Activated B cell treated with CpG ODN at 0.5 μM for 24 hours (primary cell): ENCODE results near the gene PRR30. TPM values are rescaled to one million over a fixed set of nuclear protein-coding genes. Genes with fewer than 3 reads are reported as not detected.

Experiments used
- ATAC-seq: fragments of 200-7000 bp; cut with Tn5 transposase; one replicate; pipeline ENCODE4 v1.10.0; 2021; ENCODE audit warnings: low read depth, mild to moderate bottlenecking, moderate library complexity
- CTCF ChIA-PET: fragments of 350-600 bp; sonication (Branson Sonifier 250); formaldehyde crosslinking; loops from one replicate; lab custom pipeline; 2021; ENCODE audit warnings: antibody characterized with exemption; lab: Charles Lee
- POLR2A ChIA-PET: fragments of 350-600 bp; sonication (Branson Sonifier 250); formaldehyde crosslinking; loops from one replicate; lab custom pipeline; 2021; ENCODE audit warnings: antibody characterized with exemption; lab: Charles Lee
- DNase-seq: peaks from one replicate; pipeline ENCODE4 v3.0.0; 2022
- H3K27ac Mint-ChIP-seq: one replicate; pipeline ENCODE4 v1.8.0; 2020; ENCODE audit warnings: mixed read lengths
- H3K27me3 Mint-ChIP-seq: one replicate; pipeline ENCODE4 v1.8.0; 2021; ENCODE audit warnings: mixed read lengths
- H3K36me3 Mint-ChIP-seq: one replicate; pipeline ENCODE4 v1.8.0; 2021; ENCODE audit warnings: low read depth, mixed read lengths
- H3K4me1 Mint-ChIP-seq: one replicate; pipeline ENCODE4 v1.8.0; 2021; ENCODE audit warnings: mixed read lengths
- H3K4me3 Mint-ChIP-seq: one replicate; pipeline ENCODE4 v1.8.0; 2020; ENCODE audit warnings: mild to moderate bottlenecking, mixed read lengths
- H3K9me3 Mint-ChIP-seq: one replicate; pipeline ENCODE4 v1.8.0; 2020; ENCODE audit warnings: mixed read lengths
- intact Hi-C: fragments of 100-400 bp; cut with micrococcal nuclease; formaldehyde crosslinking; loops from one replicate; pipeline ENCODE4 v1.15.1; 2024
- total RNA-seq: library from RNA; stranded (reverse); gene quantifications from 2 replicates; pipeline ENCODE4 v1.2.3, GENCODE V29; 2022
- TF ChIP-seq, protein P1 (sequence below): fragments of 200-600 bp; IDR thresholded peaks from one replicate; pipeline ENCODE4 v1.8.0; 2022; ENCODE audit warnings: antibody characterized with exemption, mild to moderate bottlenecking

Gene PRR30
- total RNA-seq, 1 donor from 2014 or later: not detected

DNA sequence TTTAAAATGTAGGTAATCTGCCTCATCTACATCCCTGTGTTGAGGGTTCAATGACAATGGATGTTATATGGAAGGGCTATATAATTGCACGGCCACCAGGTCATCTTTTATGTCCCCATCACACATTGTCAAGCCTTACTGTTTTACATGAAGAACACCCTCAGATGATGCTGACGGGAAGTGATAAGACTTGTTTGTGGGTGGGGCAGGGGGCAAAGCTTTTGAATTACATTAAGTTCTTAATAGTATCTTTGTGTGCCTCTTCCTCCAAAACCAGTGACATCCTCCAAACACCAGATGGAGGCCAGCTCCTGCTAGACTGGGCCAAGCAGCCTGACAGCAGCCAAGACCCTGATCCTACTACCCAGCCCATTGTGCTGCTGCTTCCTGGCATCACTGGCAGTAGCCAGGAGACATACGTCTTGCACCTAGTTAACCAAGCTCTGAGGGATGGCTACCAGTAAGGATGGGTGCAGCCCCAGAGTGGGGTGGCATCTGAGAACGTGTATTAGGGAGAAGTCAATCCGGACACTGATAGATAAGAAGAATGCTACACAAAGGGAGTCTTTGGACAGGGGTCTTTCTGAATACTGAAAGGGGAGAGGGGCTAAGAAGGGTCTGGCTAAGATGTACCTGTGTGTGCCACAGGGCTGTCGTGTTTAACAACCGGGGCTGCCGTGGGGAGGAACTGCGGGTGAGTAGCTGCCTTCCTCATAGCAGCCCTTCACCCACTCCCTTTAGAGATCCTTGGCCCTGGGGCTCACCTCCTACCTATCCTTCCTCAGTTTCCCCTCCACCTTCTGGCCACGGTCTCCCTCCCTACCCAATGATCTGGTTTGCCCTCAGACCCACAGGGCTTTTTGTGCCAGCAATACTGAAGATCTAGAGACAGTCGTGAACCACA is 10.3 kb downstream of the PRR30 start:
- Mint-ChIP-seq H3K4me3 (no peak overlapping the region), H3K27ac (no peak overlapping the region), H3K4me1 (peaks cover 15% of the 10 kb centered on the region), H3K9me3 (no peaks in the 10 kb centered on the region), H3K36me3 (peaks cover 40% of the 10 kb centered on the region), H3K27me3 (no peaks in the 10 kb centered on the region)
- CTCF ChIA-PET: interaction anchor here (0.8 kb wide), 1 partner anchor 31 kb away, joined by 3 read pairs; no protein-coding TSS in a partner anchor
- TF ChIP-seq, protein P1, sequence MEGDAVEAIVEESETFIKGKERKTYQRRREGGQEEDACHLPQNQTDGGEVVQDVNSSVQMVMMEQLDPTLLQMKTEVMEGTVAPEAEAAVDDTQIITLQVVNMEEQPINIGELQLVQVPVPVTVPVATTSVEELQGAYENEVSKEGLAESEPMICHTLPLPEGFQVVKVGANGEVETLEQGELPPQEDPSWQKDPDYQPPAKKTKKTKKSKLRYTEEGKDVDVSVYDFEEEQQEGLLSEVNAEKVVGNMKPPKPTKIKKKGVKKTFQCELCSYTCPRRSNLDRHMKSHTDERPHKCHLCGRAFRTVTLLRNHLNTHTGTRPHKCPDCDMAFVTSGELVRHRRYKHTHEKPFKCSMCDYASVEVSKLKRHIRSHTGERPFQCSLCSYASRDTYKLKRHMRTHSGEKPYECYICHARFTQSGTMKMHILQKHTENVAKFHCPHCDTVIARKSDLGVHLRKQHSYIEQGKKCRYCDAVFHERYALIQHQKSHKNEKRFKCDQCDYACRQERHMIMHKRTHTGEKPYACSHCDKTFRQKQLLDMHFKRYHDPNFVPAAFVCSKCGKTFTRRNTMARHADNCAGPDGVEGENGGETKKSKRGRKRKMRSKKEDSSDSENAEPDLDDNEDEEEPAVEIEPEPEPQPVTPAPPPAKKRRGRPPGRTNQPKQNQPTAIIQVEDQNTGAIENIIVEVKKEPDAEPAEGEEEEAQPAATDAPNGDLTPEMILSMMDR: no peak
- ATAC-seq: no peak
- no peak for DNase-seq
- POLR2A ChIA-PET: interaction anchor here (0.6 kb wide), 1 partner anchor 668 kb away, joined by 6 read pairs; no protein-coding TSS in a partner anchor
- intact Hi-C loops: no loop called here

DNA sequence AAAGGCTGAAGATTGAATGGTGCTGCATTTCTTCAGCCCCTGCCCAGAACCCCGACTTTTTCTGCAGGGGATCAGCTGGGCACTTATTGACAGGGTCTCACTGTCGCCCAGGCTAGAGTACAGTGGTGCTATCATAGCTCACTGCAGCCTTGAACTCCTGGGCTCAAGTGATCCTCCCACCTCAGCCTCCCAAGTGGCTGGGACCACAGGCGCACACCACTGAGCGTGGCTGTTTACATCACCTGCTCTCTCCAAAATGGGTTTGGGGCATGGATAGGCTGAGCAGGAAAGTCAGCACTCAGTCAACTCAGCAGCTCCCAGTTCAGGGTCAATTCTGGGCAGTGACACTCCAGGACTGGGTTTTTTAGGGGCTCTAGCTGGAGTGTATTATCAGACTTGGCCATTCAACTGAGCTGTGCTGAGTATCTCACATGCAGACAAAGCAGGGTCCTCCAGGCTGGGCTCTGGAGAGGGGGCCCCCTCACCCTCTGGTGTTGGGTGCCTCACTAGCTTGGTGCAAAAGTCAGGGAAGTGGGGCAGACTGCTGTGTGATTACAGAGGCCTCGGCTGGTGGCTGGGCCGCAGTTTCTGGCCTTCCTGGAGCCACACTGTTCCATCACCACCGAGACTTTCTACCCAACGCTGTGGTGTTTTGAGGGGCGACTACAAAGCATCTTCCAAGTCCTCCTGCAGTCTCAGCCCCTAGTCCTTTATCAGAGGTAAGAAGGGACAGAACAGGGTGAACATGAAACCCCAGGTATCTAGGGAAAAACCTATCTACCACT is 11.1 kb downstream of the PRR30 start:
- intact Hi-C loops: no loop called here
- CTCF ChIA-PET: interaction anchor here (0.8 kb wide), 1 partner anchor 30 kb away, joined by 3 read pairs; no protein-coding TSS in a partner anchor
- Mint-ChIP-seq H3K4me3 (no peak overlapping the region), H3K27ac (no peak overlapping the region), H3K4me1 (peaks cover 12% of the 10 kb centered on the region), H3K9me3 (no peaks in the 10 kb centered on the region), H3K27me3 (no peaks in the 10 kb centered on the region), H3K36me3 (peaks cover 39% of the 10 kb centered on the region)
- POLR2A ChIA-PET: interaction anchor here (0.6 kb wide), 1 partner anchor 667 kb away, joined by 6 read pairs; no protein-coding TSS in a partner anchor
- TF ChIP-seq, protein P1: no peak
- DNase-seq (no peak), ATAC-seq (no peak)

DNA sequence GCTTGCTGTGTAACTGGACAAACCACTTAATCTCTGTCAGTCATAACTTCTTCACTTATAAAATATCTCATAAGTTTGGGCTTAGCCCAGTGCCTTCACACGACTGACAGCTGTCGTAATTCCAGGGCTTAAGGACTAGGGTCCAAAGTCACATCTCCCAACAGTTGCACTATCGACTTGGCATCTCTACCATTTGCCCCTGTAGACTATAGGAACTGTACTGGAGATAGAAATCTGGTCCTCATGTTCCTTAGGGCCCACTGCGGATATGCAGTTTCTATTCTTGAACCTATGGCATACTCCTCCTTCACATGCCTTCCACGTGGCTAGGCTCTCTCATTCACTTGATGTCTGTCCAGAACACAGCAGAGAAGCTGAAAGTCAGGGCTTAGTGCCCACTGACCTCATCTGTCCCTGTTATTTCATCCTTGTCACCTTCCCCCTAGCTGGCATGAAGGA is 12.9 kb downstream of the PRR30 start:
- TF ChIP-seq, protein P1: no peak
- ATAC-seq (no peak), DNase-seq (no peak)
- ChIA-PET POLR2A (interaction anchor here (0.7 kb wide), 1 partner anchor 40 kb away, joined by 3 read pairs; the partner anchor contains the start of gene KHK), CTCF (no interaction called here)
- Mint-ChIP-seq H3K4me3 (no peak overlapping the region), H3K9me3 (no peaks in the 10 kb centered on the region), H3K36me3 (peaks cover 24% of the 10 kb centered on the region), H3K27me3 (peaks cover 5% of the 10 kb centered on the region), H3K4me1 (peaks cover 8% of the 10 kb centered on the region), H3K27ac (no peak overlapping the region)
- intact Hi-C loops: no loop called here

GRCh38 chr2:27125104-27125503 is 14.1 kb downstream of the PRR30 start:
- Mint-ChIP-seq H3K27ac (no peak overlapping the region), H3K4me1 (peaks cover 8% of the 10 kb centered on the region), H3K9me3 (no peaks in the 10 kb centered on the region), H3K4me3 (no peak overlapping the region), H3K36me3 (peaks cover 14% of the 10 kb centered on the region), H3K27me3 (peaks cover 11% of the 10 kb centered on the region)
- intact Hi-C loops: no loop called here
- DNase-seq (no peak), ATAC-seq (no peak)
- ChIA-PET POLR2A (interaction anchor here (3.5 kb wide), 1 partner anchor 9 kb away, joined by 32 read pairs; the partner anchor contains the start of gene PREB), CTCF (no interaction called here)
- TF ChIP-seq, protein P1: no peak
